Bronchial smooth muscle cell (primary cell): ENCODE data around the gene SBNO1. TPM values are rescaled to one million over a fixed set of nuclear protein-coding genes. Genes with fewer than 3 reads are reported as not detected.

Experiments
- total RNA-seq: library from RNA; depleted of rRNA; stranded (reverse); fragments of >200 nt; gene quantifications from 2 replicates; pipeline ENCODE4 v1.2.1, GENCODE V29; 2014

SBNO1 gene
- 15.9 and 17.4 TPM in 2 replicates for total RNA-seq

DNA sequence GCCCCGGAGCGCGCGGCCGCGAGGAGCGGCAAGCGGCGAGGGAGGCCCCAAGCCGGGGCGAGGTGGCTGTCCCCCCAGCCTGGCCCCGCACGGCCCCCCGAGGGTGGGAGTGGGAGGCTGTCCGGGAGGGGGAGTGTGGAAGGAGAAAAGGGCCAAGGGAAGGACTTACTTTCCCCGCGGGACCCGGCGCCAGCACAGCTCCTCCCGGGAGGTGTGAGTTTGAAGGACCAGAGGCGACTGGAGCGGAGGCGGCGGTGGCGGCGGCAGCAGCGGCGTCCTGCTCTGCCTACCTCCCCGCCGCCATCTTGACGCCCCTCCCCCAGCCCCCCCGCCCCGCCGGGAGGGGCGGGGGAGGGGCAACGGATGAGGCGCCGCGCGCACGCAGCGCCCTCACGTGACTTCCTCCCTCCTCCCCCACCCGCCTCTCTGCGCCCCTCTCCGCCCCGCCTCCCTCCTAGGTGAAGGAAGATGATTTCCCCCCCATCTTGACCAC, at the start of gene SBNO1:
SBNO1 (minus strand) TSS at position 316 of the 493 bp plus-strand sequence. CDS start 14,406 bp downstream, outside the sequence.

Other genes with a start within 250 kb of the SBNO1 start
- gene PITPNM2, start 213.8 kb downstream of the SBNO1 start, total RNA-seq = 7.3 and 10.2 TPM in 2 replicates
- 24.8 and 31.2 TPM in 2 replicates for gene MPHOSPH9, start 131.7 kb downstream of the SBNO1 start, total RNA-seq
- 9.4 and 10.7 TPM in 2 replicates for gene MTRFR, start 131.4 kb downstream of the SBNO1 start, total RNA-seq
- gene CDK2AP1, start 93.0 kb downstream of the SBNO1 start, total RNA-seq = 121 and 138 TPM in 2 replicates
- gene KMT5A, start 19.3 kb upstream of the SBNO1 start, total RNA-seq = 29.6 and 37.9 TPM in 2 replicates
- 5.8 TPM in 2 replicates for gene RILPL2, start 71.8 kb upstream of the SBNO1 start, total RNA-seq
- gene SNRNP35, start 93.3 kb upstream of the SBNO1 start, total RNA-seq = 10.9 and 20.6 TPM in 2 replicates
- gene RILPL1, start 168.9 kb upstream of the SBNO1 start, total RNA-seq = 7.6 and 7.9 TPM in 2 replicates
- 232 and 375 TPM in 2 replicates for gene TMED2, start 219.7 kb upstream of the SBNO1 start, total RNA-seq
- gene DDX55, start 237.3 kb upstream of the SBNO1 start, total RNA-seq = 12.6 and 13.4 TPM in 2 replicates